NCI-H748 treated with DMSO at 0.1 percent for 48 hours (cell line): ENCODE data around the gene DDX31.

ENCODE experiments used
- DNase-seq: peaks from one replicate; lab custom pipeline; 2025; lab: John Stamatoyannopoulos, UW

DDX31 gene

DNA sequence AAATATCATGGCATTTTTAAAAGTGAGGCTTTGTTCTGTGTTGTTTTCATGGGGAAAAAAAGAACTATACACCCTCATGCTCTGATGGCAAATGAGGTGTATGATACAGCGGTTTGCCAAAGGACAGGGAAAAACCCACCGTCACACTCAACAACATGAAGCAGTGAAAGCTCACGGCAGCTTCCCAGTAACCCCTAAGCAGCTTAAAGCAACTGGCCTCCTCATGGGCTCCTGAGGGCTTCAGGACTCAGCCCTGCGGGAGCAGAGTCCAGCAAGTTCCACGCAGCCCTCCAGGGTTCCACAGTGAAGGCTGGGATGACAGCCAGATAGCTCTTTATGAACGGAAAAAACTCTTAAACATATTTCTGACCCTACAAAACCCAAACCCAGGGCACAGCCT, 74.5 kb downstream of the DDX31 start:
- DNase-seq: no peak

DNA sequence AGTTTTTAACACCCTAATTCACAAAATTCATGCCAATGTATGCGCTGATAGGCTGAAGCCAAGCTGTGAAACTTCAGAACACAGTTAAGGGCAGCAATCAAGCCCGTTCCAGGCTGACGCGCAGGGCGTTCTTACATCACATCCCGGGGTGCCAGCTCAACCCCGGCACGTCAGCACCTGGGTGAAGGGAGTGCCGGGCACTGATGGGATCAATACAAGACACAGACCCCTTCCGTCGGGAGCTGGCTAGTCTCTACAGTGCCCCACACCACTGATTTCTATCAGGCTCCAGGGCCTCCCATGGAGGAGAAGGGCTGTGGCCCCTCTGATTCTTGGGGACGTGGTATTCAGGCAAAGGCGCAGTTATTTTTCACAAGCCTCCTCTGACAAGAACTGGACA, 75.4 kb downstream of the DDX31 start:
- DNase-seq: no peak

DNA sequence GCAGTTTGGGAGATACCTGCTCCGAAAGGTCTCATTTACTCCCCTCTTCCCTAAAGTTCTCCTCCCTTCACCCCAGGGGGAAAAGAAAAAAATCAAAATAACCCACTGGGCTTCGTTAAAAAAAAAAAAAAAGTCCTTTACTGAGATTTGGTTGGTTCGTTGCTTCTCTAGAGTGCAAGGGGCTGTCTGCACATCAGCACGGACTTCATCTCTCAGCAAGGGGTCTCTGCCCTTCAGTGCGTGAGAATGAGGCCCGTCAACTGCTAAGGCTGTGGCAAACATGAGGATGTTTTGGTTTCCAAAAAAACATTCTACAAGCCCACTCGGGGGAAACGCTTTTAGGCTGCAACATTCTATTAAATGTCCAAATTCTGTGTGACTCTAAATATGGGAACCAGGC, 77.3 kb downstream of the DDX31 start:
- no peak for DNase-seq

DNA sequence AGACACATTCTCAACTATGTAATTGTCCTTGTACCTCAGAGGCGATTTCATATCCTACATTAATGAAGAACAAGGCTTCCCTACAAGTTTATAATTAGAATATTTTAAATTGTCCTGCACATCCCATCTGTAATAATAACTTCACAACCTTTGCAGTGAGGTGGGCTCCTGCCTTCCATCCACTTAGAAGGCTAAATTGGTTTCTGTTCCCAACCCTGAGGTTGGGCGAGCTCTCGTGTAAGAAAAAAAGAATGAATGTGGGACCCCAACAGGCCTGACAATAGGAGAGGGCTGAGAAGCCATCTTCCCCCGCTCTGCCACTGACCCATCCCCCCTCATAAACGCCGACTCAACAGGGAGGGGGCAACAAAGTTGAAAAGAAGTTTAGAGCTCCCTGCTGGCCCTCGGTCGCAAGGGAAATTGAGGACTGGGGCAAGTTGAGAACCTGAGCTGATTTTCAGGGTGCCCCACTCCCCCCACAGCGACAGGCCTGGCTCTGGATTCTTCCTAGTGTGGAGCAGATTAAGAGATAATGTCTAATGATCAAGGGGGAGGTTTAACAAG, 78.0 kb downstream of the DDX31 start:
- no peak for DNase-seq

DNA sequence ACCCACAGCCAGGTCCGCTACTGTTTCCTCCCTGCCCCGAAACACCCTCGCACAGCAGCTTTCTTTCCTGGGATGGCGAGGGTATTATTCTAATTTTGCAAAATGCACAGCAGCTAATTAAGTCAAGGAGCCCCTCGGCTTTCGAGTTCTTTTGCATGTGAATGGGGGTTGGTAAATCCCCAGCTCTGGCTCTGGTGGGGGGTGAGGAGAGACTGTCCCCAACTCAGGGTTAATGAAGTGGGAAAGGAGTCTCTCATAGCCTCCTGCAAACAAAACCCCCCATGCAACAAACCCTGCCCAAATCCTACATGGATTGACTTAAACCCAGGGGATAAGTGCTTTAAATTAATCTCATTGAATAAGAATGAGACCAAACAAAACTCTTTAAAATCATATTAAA, 78.5 kb downstream of the DDX31 start:
- DNase-seq: no peak

DNA sequence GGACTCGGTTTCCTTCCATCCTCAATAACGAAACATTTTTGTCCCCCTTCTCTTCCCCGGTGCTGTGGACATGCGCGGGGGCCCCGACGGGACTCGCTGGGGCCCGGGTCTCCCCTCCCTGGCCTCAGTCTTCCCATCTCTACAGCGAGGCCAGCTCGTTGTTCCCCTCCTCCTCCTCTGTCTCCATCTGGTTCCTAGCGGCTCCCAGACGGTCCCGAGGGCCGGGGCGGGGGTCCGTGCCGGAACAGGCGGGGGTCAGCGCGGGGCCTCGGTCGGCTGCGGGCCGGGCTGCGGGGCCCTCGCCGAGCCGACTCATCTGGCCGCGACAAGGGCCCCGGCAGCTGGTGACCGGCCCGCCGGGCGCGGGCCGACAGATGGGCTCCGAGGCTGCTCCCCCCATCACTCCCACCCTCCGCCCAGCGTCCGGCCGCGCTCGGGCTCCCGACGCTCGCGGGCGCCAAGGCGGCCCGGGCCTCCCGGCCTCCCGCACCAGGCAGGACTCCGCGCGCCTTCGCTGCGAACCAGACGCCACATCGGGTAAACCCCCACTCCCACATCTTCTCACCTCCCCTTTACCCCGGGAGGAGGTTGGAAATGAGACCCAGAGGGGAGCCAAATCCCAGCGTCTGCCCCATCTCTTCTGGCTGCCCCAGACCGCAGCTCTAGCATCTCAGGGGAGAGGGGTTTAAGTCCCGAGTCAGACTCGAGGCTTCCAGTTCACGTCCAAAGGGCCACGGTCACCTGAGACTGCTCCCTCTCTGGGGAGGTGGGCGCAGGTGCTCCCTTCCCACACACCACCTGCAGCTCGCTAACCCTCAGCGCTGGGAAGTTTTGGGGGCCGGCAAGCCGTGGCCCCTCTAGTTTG, 79.2 kb downstream of the DDX31 start:
- DNase-seq: no peak

DNA sequence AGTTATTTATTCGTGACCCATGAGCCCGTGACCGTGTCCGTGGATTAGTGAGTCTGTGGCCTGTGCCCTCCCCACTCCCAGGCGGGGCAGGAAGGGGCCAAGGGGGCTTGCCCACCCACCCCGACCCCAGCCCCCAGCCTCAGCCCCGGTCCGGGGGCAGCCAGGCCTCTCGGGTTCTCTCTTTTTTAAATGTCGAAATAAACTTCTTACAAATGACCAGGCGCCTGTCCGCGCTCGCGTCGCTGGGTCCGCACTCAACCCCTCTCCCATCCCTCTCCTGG, 79.8 kb downstream of the DDX31 start:
- no peak for DNase-seq

DNA sequence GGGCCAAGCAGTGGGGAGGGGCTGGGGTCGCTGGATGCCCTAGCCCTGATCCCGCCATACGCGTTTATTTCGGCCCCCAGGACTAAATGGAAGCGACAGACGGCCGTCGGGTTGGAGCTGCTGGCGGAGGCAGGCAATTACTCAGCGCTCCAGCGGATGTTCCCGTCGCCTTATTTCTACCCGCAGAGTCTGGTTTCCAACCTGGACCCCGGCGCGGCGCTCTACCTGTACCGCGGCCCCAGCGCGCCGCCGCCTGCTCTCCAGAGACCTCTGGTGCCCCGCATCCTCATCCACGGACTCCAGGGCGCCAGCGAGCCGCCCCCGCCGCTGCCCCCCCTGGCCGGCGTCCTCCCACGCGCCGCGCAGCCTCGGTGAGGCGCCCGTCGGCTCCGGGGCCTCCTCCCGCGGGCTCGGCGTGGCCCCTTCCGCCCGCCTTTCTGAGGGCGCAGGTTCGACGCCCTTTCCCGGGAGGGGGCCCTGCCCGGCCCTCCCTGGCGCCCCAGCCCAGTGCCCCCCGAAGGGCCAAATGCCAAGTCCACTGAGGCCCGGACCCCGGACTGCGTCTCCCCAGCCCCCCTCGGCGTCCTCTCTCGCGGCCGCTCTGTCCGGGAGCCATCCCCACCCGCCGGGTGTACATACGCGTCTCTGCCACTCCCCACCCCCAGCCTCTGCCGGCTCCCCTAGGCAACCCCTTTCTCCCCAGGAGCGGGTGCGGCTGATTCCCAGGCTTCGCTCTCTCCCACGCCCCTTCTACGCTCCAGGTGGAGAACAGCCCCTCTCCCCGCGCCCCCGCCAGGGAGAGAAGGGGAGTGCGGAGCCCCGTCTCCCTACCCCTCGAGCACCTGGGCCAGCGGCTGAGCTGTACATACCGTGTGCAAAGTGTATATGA, 80.4 kb downstream of the DDX31 start:
- DNase-seq: no peak

DNA sequence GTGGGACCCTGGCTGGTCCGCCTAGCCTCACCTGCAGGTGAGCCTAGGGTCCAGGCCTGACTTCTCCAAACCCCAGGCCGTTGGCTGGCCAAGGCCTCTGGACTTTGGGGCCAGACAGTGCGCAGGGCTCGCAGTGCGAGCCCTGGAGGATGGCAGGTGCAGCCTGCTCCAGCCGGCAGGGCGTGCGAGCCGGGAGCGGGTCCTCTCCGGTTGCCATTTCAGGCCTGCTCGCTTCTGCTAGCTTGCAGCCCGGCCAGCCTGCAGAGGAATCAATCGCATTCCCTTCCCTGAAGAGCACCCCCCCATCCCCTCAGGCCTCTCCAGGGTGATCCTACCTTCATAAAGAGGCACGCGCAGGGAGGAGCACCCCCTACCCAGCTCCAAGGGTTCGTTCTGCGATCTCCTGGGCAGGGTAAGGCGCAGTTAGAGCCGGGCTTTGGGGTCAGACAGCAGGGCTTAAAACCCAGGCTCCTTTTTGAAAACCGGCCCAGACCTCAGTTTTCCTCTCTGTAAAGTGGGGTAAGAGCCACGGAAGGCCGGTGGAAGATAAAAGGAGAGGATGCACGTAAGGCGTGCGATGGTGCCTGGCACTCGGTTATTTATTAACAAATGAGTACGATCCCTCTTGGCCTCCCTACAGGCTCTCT, 81.2 kb downstream of the DDX31 start:
- DNase-seq: no peak

DNA sequence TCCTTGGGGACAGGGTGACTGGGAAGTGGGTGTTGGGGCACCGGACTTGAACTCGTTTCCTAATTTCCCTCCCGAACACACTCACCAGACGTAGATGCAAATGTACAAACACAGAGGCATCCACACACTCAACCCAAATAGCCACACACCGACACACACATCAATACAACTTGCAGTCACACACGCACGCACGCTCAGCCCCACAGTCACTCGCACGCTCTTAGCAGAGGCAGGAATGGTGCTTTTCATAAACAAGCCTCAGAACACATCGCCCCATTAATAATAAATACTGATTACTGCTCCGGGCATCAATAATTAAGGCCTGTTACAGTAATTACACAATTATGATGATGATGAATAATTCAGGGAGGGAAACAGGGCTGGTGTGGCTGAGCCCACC, 81.7 kb downstream of the DDX31 start:
- no peak for DNase-seq

DNA sequence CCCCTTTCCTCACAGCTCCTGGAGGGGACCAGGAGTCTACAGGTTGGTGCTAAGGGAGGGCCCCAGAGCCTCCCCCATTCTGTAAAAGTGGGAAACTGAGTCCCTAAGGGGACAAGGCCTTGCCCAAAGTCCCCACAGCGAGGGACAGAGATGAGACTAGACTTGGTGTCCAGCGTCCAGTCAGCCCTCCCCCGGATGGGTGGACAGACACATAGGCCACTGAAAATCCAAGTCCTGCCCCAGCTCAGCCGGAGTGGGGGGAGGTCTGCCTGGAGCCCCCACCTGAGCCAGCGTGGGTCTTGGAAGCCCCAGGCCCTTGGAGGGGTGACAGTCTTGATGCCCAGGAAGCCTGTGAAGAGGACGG, 82.2 kb downstream of the DDX31 start:
- DNase-seq: no peak

DNA sequence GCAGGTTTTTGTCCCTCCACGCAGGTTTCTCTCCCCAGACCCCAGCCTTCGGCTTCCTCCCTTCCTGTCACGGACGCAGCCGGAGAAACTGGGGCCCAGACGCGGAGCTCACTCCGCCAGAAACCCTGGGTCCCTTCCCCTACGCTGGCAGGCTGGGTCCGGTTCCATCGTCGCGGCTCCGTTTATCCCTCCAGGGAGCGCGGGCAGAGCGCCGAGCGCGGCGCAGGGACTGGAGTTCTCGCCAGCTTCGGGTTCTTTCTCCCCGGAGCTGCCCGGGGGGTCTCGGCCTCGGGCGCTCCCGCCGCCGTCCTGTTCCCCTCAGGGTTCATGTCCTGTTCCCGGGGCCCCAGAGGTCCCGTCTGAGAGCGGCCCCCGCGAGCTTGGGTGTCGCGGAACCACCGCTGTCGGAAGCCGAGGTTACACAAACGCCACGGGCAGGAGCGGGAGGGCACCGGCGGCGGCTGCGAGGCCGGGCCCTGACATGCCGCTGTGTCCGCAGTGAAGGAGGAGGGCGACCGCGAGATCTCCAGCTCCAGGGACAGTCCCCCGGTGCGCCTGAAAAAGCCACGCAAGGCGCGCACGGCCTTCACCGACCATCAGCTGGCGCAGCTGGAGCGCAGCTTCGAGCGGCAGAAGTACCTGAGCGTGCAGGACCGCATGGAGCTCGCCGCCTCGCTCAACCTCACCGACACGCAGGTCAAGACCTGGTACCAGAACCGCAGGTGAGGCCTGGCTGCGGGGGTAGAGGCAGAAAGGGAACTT, 82.8 kb downstream of the DDX31 start:
- no peak for DNase-seq

DNA sequence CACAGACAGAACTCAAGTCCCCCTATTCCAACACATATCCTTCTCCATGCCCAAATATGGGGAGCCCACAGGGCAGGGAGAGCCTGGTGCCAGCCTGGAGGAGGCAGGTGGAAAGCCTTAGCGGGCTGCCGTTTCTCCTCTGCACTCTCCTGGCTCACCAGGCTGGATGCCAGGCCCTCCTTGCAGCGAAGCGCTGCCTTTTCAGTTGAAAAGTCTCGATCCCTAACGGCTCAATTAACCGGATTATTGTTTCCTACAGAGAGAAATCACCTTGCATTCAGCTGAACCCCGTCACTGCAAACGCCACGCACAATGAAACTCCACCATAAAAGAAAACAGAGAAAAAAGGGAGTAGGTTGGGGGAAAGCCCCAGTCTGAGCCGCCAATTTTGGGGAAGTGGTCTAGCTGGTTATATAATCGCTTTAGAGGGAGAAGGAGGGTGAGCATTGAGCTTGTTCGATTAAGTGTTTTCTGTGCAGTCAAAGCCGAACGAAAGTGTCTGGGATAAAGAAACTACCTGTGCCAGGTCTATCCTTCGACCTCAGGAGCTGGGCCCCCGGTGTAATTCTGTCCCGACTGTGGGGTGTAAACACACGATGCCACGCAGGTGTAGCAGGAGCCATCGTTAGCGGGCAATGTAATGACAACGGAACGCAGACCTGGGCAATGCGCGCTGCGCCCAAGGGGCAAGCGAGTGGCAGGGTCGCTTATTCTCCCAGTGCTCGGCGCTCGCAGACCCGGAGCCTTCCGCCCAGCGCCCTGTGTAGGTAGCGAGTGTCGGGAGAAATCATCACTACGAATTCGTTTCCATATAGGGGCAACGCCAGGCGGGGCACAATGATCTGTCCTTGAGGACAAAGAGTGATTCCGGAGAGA, 83.6 kb downstream of the DDX31 start:
- DNase-seq: peak; percentile 26

DNA sequence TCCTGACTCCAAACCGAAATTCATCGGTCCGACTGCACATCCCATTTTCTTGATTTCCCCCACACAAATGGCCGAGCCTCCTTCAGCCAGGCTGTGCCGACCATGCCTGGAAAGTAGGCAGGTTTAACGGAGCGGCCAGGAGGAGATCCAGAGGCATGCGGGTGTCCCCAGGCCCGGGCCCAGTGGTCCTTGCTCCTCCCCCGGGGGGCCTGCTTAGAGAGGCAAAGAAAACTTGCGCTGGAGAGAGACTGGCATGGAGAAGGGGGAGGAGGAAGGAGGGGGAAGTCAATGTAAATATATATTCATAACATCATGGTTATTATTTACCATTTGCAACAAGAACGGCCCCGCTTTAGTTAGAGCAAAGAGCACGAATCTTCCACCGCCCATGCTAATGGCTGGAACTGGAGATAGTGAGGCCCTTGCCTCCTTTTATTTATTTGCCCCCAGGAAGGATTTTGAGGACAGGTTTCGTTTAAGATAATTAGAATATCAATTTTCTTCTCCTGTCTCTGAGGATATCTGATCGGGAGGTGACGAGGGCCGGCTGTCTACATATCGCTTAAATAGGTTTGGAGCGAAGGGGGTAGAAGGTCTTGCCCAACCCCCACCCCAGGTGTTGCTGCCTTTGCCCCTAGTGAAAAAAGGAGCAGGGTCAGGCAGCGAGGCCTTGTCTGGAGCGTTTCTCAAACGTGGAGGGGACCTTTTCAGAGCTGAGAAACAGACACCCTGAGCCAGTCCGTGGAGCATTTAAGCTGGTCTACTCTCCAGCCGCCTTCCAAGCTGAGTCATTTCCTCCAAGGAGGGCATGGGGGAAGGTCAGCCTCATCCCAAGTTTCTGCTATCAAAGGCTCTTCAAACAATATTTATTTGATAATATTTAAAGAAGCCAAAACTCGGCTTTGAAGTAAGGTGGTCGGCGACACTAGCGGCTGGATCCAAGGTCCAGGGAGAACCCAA, 84.9 kb downstream of the DDX31 start:
- DNase-seq: no peak

DNA sequence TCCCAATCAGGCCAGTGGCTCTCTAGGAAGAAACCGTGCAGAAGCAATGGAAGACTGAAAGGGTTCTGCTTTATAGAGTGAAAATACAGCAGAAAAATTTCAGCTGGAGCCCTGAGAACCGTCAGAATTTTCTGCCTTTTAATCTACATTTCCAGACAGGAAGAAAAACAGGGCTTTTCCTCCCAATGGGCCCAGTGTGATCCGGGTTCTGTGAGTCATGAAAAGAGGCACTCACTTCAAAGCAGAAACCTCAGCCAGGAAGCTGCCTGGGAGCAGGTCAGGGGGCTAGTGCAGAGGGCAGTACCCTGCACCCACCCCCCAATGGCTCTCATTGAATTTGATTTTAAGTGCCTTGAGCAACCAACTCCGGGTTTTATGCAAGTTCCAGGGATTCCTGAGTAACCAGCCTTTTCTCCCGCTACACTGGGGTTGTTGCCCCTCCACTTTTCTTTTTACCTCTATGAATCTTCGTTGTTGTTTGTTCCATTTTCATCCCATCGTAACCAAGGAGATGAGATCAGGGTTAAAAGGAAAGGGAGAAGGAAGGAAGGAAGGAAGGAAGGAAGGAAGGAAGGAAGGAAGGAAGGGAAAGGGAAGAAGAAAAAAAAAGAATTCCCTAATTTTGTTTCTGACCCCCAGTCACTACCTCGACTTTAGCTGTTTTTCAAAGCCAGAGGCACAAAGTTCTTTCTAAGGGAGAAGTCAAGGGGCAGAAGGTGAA, 86.0 kb downstream of the DDX31 start:
- no peak for DNase-seq

DNA sequence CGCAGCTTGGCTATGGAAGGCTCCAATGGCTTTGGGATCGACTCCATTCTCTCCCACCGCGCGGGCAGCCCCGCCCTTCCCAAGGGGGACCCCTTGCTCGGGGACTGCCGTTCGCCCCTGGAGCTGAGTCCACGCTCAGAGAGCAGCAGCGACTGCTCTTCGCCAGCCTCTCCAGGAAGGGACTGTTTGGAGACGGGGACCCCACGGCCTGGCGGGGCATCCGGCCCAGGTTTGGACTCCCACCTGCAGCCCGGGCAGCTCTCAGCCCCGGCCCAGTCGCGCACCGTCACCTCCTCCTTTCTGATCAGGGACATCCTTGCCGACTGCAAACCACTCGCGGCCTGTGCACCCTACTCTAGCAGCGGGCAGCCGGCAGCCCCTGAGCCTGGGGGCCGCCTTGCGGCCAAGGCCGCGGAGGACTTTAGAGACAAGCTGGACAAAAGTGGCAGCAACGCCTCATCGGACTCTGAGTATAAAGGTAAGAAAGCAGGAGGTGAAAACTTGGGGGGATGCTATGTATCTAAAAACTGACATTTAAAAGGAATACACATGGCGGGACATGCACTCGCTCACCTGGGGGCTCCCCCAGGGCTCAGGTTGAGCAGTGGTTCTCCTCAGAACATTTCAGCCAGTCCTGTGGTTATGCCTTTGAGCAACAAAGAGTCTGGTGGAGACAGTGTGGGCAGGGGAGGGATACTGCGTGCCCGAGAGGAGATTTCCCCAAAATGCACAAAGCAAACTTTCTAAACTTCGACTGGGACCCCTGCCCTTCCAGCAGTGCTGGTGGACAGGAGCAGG, 86.8 kb downstream of the DDX31 start:
- no peak for DNase-seq

DNA sequence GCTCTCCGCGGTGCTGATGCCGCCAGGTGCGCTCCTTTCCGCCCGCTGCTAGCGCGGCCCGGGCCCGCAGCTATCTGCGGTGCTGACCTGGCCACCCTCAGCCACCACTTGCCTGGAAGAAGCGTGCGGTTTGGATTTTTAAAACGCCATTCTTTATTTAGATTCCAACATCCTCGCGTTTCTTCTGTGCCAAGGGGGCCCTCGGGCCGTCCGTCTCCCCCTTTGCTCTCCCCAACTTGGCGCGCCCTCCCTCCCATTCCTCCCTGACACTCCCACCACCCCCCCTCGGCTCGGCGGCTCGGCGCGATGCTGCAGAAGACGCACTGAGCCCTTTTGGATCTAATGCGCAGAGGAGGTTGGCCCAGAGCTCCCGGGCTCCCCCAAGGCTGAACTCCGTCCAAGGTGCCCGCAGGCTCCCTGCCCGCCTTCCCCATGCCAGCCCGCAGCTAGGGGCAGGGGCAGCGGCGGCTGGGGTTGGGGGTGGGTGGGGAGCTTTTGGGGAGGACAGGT, 87.5 kb downstream of the DDX31 start, which contains the start of gene BARHL1:
Gene BARHL1, plus strand, starts transcription at position 331 of the 510 bp plus-strand sequence. CDS start 192 bp downstream, outside the sequence.
- no peak for DNase-seq

DNA sequence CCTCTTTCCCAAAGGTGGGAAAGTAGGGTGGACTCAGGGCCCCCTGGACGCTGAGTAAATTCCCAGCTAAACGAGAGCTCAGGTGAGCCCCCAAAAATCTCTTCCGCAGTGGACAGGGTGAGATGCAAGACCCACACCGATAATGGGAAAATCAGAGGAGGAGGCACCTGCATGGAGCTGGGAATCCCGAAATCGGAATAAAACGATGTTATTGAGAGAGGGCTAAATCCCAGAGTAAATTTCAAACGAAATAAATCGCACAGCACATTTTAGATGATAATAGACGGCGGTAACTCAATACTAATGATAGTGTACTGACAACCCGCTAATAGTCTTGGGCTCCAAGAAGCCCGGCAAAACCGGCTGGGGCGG, 90.4 kb downstream of the DDX31 start:
- no peak for DNase-seq
